ENCODE data around the gene FTCD. TPM values are rescaled to one million over a fixed set of nuclear protein-coding genes. Genes with fewer than 3 reads are reported as not detected.
"Not testable (repeated sequence)": the region's sequence is repeated elsewhere in the genome, so short reads cannot be mapped to it uniquely, and the experiment has no call there.

Gene FTCD
- total and polyA plus RNA-seq, 8 donors = 0.25 to 6.7 (median 1.3) TPM; not detected in 3

DNA sequence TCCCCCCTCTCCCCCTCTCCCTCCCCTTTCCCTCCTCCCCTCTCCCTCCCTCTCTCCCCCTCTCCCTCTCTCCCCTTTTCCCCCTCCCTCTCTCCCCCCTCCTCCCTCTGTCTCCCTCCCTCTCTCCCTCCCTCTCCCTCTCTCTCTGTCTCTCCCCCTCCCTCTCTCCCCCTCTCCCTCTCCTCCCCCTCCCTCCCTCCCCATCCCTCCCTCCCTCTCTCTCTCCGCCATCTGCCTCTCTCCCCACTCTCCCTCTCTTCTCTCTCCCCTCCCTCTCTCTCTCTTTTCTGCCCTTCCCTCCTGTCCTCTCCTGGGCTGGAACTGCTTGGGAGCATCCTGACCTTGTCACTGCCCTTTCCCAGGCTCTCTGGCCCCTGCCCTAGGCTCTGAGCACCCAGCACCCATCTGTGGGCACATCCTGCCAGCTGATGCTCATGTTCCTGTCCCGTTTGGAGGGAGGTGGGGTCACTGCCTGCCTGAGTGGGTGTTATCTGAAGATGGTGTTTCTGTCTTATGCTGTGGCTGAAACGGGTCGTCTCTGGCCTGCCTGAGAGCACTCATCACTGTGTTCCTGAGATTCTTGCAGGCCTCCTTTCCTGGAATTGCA is 10.8 kb downstream of the FTCD start:
- Histone ChIP-seq H3K4me3 (no peak overlapping the region), H3K4me1 (peaks cover 0 to 13% (median 9%) of the 10 kb centered on the region in 4 donors), H3K27me3 (peaks cover 0 to 14% (median 6%) of the 10 kb centered on the region in 3 donors), H3K36me3 (no peaks in the 10 kb centered on the region), H3K9me3 (no peaks in the 10 kb centered on the region), H3K27ac (peak overlapping the region in 1 of 5 donors; percentile 83)
- intact Hi-C loops (cut with DNase I; ENCODE audit: low total_unique reads) = loop anchor here (10.0 kb wide), 1 partner anchor 80 kb away; the partner anchor contains the start of gene LSS
- WGBS, 5 donors = 16 to 45% (median 34%) methylated on average over 2 to 4 of the region's 4 CpGs
- TF ChIP-seq POLR2AphosphoS5 (IDR thresholded peaks at IDR 0.05) (no peak), EP300 (IDR thresholded peaks at IDR 0.05) (no peak), POLR2A (IDR thresholded peaks at IDR 0.05) (no peak)
- TF ChIP-seq, protein P1, sequence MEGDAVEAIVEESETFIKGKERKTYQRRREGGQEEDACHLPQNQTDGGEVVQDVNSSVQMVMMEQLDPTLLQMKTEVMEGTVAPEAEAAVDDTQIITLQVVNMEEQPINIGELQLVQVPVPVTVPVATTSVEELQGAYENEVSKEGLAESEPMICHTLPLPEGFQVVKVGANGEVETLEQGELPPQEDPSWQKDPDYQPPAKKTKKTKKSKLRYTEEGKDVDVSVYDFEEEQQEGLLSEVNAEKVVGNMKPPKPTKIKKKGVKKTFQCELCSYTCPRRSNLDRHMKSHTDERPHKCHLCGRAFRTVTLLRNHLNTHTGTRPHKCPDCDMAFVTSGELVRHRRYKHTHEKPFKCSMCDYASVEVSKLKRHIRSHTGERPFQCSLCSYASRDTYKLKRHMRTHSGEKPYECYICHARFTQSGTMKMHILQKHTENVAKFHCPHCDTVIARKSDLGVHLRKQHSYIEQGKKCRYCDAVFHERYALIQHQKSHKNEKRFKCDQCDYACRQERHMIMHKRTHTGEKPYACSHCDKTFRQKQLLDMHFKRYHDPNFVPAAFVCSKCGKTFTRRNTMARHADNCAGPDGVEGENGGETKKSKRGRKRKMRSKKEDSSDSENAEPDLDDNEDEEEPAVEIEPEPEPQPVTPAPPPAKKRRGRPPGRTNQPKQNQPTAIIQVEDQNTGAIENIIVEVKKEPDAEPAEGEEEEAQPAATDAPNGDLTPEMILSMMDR (IDR thresholded peaks at IDR 0.05) = no peak
- no peak for DNase-seq

DNA sequence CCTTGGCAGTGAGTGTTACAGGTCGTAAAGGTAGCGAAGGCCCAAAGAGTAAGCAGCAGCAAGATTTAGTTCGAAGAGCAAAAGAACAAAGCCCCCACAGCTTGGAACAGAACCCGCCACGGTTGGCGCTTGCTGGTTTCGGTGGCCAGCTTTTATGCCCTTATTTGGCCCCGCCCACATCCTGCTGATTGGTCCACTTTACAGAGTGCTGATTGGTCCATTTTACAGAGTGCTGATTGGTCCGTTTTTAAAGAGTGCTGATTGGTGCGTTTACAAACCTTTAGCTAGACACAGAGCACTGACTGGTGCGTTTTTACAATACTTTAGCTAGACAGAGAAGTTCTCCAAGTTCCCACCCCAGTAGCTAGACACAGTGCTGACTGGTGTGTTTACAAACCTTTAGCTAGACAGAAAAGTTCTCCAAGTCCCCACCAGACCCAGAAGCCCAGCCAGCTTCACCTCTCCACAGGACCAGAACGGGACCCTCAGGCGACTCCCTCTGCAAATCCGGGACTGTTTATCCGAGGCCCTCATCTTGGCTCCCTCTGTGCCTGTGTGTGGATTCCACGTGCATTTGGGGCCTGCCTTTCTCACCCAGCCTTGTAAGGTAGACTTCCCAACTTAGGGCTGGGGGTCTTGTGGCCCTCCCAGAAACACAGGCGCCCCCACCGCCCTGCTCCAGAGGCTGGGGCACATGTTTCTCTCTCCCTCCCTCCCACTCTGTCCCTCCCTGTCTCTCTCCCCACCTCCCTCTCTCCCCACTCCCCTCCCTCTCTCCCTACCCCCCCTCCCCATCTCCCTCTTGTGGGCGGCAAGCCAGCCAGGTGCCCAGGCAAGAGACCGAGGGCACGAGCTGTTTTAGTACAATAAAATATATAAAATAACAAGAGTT is 12.6 kb downstream of the FTCD start:
- intact Hi-C loops (cut with DNase I; ENCODE audit: low total_unique reads) = loop anchor here (10.0 kb wide), 1 partner anchor 82 kb away; the partner anchor contains the start of gene LSS
- Histone ChIP-seq H3K9me3 (no peaks in the 10 kb centered on the region), H3K4me3 (no peak overlapping the region), H3K36me3 (no peaks in the 10 kb centered on the region), H3K27me3 (peaks cover 0 to 30% (median 6%) of the 10 kb centered on the region in 3 donors), H3K27ac (peak overlapping the region in 1 of 5 donors; percentile 83), H3K4me1 (peaks cover 0 to 13% (median 9%) of the 10 kb centered on the region in 4 donors)
- no peak for DNase-seq
- WGBS, 5 donors = 75 to 82% (median 80%) methylated on average over 21 of the region's 21 CpGs
- no peak for TF ChIP-seq POLR2A (IDR thresholded peaks at IDR 0.05)
- TF ChIP-seq, protein P1 (IDR thresholded peaks at IDR 0.05) = no peak
- TF ChIP-seq POLR2AphosphoS5 (IDR thresholded peaks at IDR 0.05) = no peak
- TF ChIP-seq EP300 (IDR thresholded peaks at IDR 0.05) = no peak

DNA sequence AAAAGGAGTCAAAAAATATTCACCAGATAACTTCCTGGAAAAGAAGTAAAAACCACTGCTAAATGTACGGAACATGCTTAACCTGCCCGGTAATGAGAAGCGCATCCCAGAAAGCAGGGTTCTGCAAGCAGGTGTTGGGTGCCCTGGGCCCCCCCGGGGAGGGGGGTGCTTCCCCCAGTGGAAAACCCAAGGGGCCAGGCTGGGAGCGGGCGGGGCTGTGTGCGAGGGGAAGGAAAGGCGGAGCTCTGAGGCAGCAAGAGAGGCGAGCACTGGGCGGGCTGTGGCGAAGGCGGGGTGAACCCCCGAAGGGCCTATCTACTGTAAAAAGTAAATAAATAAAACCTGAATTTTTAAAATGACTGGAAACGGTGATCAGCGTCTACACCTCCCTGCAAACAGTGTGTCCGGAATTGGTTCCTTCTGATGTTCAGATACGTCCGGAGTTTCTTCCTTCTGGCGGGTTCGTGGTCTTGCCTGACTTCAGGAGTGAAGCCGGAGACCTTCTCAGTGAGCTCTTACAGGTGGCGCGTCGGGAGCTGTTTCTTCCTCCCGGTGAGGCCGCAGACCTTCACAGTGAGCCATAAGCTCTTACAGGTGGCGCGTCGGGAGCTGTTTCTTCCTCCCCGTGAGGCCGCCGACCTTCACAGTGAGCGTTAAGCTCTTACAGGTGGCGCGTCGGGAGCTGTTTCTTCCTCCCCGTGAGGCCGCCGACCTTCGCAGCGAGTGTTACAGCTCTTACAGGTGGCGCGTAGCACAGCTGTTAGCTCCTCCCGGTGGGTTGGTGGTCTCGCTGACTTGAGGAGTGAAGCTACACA is 13.4 kb downstream of the FTCD start:
- Histone ChIP-seq H3K9me3 (no peaks in the 10 kb centered on the region), H3K4me1 (peaks cover 0 to 13% (median 9%) of the 10 kb centered on the region in 4 donors), H3K27ac (no peak overlapping the region), H3K4me3 (no peak overlapping the region), H3K27me3 (peaks cover 0 to 39% (median 6%) of the 10 kb centered on the region in 3 donors), H3K36me3 (no peaks in the 10 kb centered on the region)
- no peak for DNase-seq
- intact Hi-C loops (cut with DNase I; ENCODE audit: low total_unique reads) = loop anchor here (10.0 kb wide), 1 partner anchor 83 kb away; the partner anchor contains the start of gene LSS
- no peak for TF ChIP-seq EP300 (IDR thresholded peaks at IDR 0.05)
- TF ChIP-seq, protein P1 (IDR thresholded peaks at IDR 0.05) = no peak
- TF ChIP-seq POLR2AphosphoS5 (IDR thresholded peaks at IDR 0.05) = no peak
- TF ChIP-seq POLR2A (IDR thresholded peaks at IDR 0.05) = no peak
- WGBS, 5 donors = 78 to 90% (median 88%) methylated on average over 38 to 45 of the region's 45 CpGs

DNA sequence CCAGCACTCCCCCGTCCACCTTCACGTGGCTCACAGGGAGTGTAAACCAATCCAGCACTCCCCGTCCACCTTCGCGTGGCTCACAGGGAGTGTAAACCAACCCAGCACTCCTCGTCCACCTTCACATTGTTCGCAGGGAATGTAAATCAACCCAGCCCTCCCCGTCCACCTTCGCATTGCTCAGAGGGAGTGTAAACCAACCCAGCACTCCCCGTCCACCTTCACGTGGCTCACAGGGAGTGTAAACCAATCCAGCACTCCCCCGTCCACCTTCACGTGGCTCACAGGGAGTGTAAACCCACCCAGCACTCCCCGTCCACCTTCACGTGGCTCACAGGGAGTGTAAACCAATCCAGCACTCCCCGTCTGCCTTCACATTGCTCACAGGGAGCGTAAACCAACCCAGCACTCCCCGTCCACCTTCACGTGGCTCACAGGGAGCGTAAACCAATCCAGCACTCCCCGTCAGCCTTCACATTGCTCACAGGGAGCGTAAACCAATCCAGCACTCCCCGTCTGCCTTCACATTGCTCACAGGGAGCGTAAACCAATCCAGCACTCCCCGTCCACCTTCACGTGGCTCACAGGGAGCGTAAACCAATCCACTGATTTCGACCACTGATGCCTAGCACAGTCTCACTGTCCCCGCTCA is 14.9 kb downstream of the FTCD start:
- DNase-seq, H3K36me3 ChIP-seq, H3K4me3 ChIP-seq, H3K27ac ChIP-seq, H3K9me3 ChIP-seq: not testable (repeated sequence)
- WGBS, 5 donors = 23 to 45% (median 42%) methylated on average over 29 of the region's 29 CpGs
- peaks cover 0 to 13% (median 9%) of the 10 kb centered on the region in 4 donors for H3K4me1 ChIP-seq
- H3K27me3 ChIP-seq = peaks cover 0 to 46% (median 6%) of the 10 kb centered on the region in 3 donors
- intact Hi-C loops (cut with DNase I; ENCODE audit: low total_unique reads) = loop anchor here (10.0 kb wide), 1 partner anchor 84 kb away; the partner anchor contains the start of gene LSS
